ENCODE results near the gene ABHD14A.
"Not testable (repeated sequence)": the region's sequence is repeated elsewhere in the genome, so short reads cannot be mapped to it uniquely, and the experiment has no call there.

The ABHD14A gene

GRCh38 chr3:51975852-51976549, 1.1 kb downstream of the ABHD14A start:
- peak; percentile 64 for DNase-seq

- no peak for DNase-seq
These were observed 2.7 kb downstream of the ABHD14A start for GRCh38 chr3:51977446-51978142.

DNA sequence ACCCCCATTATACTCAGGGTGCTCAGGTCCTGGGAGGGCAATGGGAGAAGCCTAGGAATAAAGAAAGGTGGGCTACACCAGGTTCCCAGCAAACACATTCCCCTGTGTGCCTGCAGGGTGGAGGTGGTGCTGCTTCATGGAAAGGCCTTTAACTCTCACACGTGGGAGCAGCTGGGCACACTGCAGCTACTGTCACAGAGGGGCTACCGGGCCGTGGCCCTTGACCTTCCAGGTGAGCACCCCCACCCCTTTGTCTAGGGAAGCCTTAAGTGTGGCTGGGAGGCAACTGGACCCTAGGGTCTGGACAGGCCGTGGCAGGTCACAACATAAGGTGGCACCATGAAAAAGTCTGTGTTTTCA, 3.3 kb downstream of the ABHD14A start:
- DNase-seq = no peak

- no peak for DNase-seq
These were observed 5.4 kb downstream of the ABHD14A start for GRCh38 chr3:51980253-51980652.

GRCh38 chr3:51982352-51982837, 7.5 kb downstream of the ABHD14A start:
- DNase-seq = peak; percentile 66

DNA sequence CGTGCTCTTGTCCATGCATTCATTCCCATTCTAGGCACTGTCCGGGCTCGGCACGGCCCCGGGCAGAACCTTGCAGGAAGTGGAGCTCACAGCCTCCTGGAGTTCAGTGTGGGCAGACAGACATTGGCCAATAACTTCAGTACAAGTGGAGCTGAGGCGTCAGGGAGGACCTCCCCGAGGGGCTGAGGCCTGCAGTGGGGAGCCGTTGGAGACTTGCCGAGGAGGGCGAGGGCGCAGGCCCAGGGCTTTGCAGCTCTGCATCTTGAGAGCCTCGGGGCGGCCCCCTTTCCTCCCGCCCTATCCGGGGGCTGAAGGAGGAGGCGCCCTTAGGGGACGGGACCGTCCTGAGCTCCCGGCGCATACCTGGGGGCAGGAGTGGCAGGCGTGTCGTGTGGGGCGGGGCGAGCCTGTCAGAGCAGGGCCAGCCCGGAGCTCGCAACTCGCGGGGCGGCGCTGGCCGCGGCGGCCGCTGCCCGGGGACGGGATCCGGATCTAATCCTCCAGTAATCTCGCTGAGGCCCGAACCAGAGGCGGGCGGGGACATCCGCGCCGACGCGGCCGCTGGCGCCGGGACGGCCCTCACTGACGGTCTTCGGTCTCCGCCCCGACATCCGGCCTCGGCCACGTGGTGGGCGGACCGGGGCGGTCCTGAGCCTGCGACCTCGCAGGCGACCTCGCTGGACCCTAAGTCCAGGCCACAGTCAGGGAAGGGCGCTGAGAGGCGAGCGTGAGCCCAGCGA, 8.1 kb downstream of the ABHD14A start, which contains the start of gene ACY1:
ACY1 (plus strand) TSS at position 698 of the 740 bp plus-strand sequence. CDS start 530 bp downstream, outside the sequence.
- DNase-seq = peak; percentile 88

DNA sequence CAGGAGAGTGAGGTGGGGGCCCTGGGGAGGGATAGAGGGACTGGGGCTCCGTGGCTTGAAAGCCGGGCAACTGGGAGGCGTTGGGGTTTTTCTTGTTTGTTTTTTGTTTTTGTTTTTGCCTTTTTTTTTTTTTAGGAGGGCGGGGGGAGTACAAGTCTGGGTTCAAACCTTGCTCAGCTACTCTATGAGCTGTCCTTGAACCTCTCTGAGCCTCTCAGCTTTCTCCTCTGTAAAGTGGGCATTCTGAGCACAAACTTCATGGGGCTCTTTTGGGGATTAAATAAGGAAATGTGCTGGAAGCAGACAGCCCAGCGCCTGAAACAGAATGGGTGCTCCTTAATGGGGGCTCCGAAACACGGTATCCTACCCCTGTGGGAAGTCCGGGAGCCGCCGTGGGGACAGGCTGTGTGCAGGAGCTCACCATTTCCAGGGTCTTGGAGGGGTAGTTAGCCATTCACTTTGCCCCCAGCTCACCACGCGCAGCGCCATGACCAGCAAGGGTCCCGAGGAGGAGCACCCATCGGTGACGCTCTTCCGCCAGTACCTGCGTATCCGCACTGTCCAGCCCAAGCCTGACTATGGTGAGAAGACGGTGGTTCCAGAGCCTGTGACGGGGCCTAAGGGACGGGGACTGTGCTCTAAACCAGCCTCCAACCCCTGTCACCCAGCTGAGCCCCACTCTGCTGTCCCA, 8.9 kb downstream of the ABHD14A start:
- no peak for DNase-seq

- DNase-seq = no peak
These were observed 9.4 kb downstream of the ABHD14A start for GRCh38 chr3:51984269-51984647.

GRCh38 chr3:51985063-51985462, 10.2 kb downstream of the ABHD14A start:
- DNase-seq = no peak

GRCh38 chr3:51986010-51986947, 11.4 kb downstream of the ABHD14A start:
- no peak for DNase-seq

DNA sequence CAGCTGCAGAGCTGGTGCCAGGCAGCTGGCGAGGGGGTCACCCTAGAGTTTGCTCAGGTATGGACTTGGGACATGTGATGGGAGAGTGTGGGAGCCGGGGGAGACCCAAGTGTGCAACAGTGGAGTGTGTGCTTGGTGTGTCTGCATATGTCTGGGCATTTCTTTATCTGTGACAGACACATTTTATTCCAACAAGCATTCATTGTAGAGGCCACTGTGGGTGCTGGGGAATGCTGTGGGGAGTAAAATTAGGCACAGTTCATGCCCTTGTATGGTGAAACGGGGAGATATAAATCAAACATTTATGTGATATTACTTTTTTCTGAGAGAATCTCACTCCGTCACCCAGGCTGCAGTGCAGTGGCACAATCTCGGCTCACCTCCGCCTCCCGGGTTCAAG, 12.7 kb downstream of the ABHD14A start:
- no peak for DNase-seq

DNA sequence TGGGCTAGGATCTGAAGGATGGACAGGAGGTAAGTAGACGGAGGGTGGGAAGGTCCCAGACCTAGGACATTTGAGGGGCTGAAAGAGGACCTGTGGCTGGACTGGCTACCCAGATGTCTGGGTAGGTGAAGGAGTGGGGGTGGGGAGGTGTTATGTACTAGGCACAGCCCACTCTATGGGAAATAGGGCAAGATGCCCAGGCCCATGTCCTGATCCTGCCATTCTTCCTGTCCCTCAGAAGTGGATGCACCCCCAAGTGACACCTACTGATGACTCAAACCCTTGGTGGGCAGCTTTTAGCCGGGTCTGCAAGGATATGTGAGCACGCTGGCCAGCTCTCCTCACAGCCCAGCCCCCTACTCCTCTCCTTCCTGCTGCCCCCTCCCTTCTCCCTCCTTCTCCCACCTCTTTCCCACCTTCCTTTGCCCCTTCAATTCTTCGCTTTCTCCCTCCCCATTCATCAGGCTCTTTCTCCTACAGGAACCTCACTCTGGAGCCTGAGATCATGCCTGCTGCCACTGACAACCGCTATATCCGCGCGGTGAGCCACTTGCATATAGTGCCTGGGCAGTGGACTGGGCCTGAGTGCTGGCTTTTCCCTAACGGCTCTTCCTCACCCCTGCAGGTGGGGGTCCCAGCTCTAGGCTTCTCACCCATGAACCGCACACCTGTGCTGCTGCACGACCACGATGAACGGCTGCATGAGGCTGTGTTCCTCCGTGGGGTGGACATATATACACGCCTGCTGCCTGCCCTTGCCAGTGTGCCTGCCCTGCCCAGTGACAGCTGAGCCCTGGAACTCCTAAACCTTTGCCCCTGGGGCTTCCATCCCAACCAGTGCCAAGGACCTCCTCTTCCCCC, 13.7 kb downstream of the ABHD14A start:
- DNase-seq = no peak

DNA sequence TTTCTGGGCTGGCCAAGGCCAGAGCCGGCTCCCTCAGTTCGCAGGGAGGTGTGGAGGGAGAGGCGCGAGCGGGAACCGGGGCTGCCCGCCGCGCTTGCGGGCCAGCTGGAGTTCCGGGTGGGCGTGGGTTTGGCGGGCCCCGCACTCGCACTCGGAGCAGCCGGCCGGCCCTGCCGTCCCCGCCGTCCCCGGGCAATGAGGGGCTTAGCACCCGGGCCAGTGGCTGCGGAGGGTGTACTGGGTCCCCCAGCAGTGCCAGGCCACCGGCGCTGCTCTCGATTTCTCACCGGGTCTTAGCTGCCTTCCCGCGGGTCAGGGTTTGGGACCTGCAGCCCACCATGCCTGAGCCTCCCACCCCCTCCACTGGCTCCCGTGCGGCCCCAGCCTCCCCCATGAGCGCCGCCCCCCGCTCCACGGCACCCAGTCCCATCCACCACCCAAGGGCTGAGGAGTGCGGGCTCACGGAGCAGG, 15.7 kb downstream of the ABHD14A start:
- DNase-seq = peak; percentile 66

DNA sequence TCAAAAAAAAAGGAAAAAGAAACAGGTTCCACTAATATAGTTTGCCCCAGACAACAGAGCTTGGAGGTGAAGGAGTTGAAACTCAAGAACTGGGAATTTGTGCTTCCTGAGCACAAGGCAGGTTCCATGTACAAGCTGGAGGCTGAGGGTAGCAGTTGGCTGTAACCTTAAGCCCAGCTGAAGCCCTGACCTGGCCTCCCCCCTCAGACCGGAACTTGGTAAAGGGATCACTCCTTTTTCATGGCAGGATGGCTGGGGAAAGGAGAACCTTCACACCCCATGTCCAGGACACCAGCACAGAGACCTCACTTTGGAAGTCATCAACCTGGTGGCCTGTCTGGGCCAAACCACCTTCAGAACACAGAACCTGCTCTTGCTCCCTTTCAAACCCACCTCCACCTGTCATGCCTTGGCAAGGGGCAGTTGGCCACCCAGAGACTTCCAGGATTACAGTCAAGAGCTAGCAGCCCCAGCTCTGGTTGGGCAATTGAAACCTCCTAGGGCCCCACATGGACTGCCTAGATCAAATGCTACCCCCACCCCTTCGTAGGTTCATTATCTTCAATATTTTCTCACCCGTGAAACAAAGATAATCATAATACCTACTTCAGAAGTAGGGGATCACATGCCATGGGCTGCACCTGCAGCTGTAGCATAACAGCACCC, 17.3 kb downstream of the ABHD14A start:
- DNase-seq = peak; percentile 69

- not testable (repeated sequence) for DNase-seq
These were observed 18.8 kb downstream of the ABHD14A start for GRCh38 chr3:51993657-51994056.

DNA sequence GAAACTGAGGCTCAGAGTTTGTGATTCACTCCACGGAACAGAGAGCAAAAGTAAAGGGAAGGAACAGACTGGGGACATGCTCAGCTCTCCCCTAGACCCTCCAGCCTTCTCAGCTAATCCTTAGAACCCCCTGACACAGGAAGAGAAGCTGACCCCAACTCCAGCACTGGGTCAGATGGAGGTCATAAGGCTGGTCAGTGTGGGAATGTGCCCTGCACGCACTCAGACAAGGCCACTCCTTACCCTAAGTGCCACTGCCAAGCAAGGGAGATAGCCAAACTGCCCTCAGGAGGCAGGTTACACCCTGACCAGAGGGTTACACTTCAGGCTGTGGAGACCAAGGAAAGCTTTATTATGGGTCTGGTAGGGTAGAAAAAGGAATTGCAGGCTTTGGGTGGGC, 19.7 kb downstream of the ABHD14A start:
- DNase-seq = no peak

DNA sequence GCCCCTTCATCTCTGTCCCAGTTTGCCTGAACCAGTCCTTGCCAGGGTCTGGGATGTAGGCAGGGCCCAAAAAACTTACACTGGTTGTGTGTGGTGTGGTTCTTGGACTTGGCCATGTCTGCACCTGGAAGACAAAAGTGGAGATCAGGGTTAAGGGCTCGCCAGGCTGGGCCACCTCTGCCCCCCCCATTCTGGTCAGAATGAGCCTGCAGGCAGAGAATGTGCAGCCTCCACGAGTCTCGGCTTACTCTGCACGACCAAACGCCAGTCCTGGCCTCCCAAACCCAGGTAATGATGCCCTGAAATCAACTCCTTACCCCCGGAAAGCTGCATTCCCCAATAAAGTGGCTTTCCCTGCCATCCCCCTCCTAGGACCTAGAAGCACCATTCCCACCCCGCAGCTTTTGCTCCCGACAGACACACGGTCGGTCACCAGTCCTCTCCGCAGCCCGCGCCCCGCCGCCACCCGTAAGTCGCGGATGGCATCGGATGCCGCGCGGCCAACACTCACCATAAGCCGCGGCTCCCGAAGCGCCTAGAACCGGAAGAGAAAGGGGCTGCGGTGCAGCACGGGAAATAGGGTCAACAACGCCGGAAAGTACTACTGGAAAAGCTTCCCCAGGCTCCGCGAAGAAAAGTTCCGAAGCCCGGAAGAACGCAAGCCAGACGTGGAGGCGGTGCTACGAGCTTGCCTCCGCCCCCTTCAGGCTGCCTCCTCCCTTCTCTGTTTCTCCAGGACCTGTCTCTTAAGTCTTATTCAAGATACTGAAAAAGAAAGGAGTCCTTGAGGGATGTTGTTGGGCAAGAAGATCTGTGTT, 20.7 kb downstream of the ABHD14A start, which contains the start of gene RPL29:
RPL29 (minus strand) TSS at position 550 of the 818 bp plus-strand sequence; CDS start at position 116, 434 bp downstream.
- DNase-seq = peak; percentile 91

GRCh38 chr3:51997172-51997571, 22.3 kb downstream of the ABHD14A start:
- no peak for DNase-seq

Measured in activated CD8-positive, alpha-beta memory T cell treated with anti-CD3 and anti-CD28 coated beads, Interleukin-2, amount 50 U/mL, for 48 hours (primary cell).